Activated CD8-positive, alpha-beta T cell treated with anti-CD3 and anti-CD28 coated beads, Interleukin-2, amount 10 ng/mL, durations not matched to agents 7 days and 5 days (primary cell): ENCODE results near the gene AHI1. TPM values are rescaled to one million over a fixed set of nuclear protein-coding genes. Genes with fewer than 3 reads are reported as not detected.
A peak's percentile ranks its signal among the peaks of the same experiment; 100 is the strongest.

Source experiments
- ATAC-seq: fragments of 150-1000 bp; cut with Tn5 transposase; one replicate; pipeline ENCODE4 v1.10.0; 2021; ENCODE audit warnings: moderate library complexity
- CTCF ChIA-PET: fragments of 350-600 bp; sonication (Branson Sonifier 250); formaldehyde crosslinking; loops from one replicate; lab custom pipeline; 2021; ENCODE audit warnings: antibody characterized with exemption; lab: Charles Lee
- POLR2A ChIA-PET: fragments of 350-600 bp; sonication (Branson Sonifier 250); formaldehyde crosslinking; loops from one replicate; lab custom pipeline; 2021; ENCODE audit warnings: antibody characterized with exemption; lab: Charles Lee
- DNase-seq: peaks from one replicate; pipeline ENCODE4 v3.0.0-alpha.2; 2020
- H3K27ac Mint-ChIP-seq: one replicate; pipeline ENCODE4 v1.8.0; 2021; ENCODE audit warnings: mild to moderate bottlenecking, mixed read lengths
- H3K27me3 Mint-ChIP-seq: one replicate; pipeline ENCODE4 v1.8.0; 2021; ENCODE audit warnings: low read depth, mixed read lengths
- H3K36me3 Mint-ChIP-seq: one replicate; pipeline ENCODE4 v1.8.0; 2021; ENCODE audit warnings: low read depth, mixed read lengths
- H3K4me1 Mint-ChIP-seq: one replicate; pipeline ENCODE4 v1.8.0; 2021; ENCODE audit warnings: low read depth, mixed read lengths
- H3K4me3 Mint-ChIP-seq: one replicate; pipeline ENCODE4 v1.8.0; 2021; ENCODE audit warnings: mild to moderate bottlenecking, mixed read lengths
- H3K9me3 Mint-ChIP-seq: one replicate; pipeline ENCODE4 v1.8.0; 2022; ENCODE audit warnings: mixed read lengths; ENCODE audit not compliant: insufficient read depth
- total RNA-seq, 2 experiments: library from RNA; stranded (reverse); gene quantifications; one replicate each; pipeline ENCODE4 v1.2.3, GENCODE V29; 2021

AHI1 gene
- total RNA-seq, 2 experiments from 2014 or later, result 10.9 to 13.8 TPM

GRCh38 chr6:135440087-135440792, 57.3 kb downstream of the AHI1 start:
- Mint-ChIP-seq H3K36me3 (peaks cover 8% of the 10 kb centered on the region), H3K27ac (peak overlapping the region; percentile 3), H3K9me3 (no peaks in the 10 kb centered on the region), H3K4me3 (peak overlapping the region; percentile 48), H3K27me3 (no peaks in the 10 kb centered on the region), H3K4me1 (peaks cover 21% of the 10 kb centered on the region)
- ATAC-seq, result peak; percentile 64
- ChIA-PET CTCF (interaction anchor here (1.0 to 2.5 kb wide), 13 partner anchors 9 to 877 kb away, joined by 3 to 17 read pairs (median 4); no protein-coding TSS in a partner anchor), POLR2A (interaction anchor here (0.5 to 1.0 kb wide), 2 partner anchors 250 to 849 kb away, joined by 3 read pairs; partner anchors contain the start of gene BCLAF1)
- peak; percentile 24 for DNase-seq

DNA sequence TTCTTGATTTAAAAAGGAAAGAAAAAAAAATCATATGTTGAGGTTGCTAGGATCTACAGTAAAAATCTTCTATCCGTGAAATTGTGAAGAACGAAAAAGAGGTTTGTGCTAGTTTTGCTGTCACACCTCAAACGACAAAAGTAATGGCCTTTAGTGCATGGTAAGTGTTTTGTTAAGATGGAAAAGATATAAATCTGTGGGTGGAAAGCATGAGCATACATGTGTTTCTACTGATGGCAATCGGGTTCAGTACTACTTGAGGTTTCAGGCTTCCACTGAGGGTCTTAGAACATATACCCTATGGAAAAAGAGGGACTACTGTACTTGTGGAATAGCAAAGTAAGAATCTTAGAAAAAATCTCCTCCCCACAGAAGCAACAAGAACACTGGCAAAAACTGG, 58.0 kb downstream of the AHI1 start:
- ATAC-seq (peak; percentile 26), DNase-seq (no peak)
- no peak overlapping the region for H3K27ac Mint-ChIP-seq
- peaks cover 10% of the 10 kb centered on the region for H3K36me3 Mint-ChIP-seq
- H3K4me3 Mint-ChIP-seq, result no peak overlapping the region
- ChIA-PET POLR2A (no interaction called here), CTCF (interaction anchor here (0.5 to 2.5 kb wide), 17 partner anchors 11 to 878 kb away, joined by 3 to 17 read pairs (median 4); no protein-coding TSS in a partner anchor)
- no peaks in the 10 kb centered on the region for H3K9me3 Mint-ChIP-seq
- H3K4me1 Mint-ChIP-seq, result peaks cover 21% of the 10 kb centered on the region
- H3K27me3 Mint-ChIP-seq, result no peaks in the 10 kb centered on the region

- Mint-ChIP-seq H3K9me3 (no peaks in the 10 kb centered on the region), H3K4me3 (no peak overlapping the region), H3K27ac (no peak overlapping the region), H3K4me1 (peaks cover 21% of the 10 kb centered on the region), H3K36me3 (peaks cover 11% of the 10 kb centered on the region), H3K27me3 (no peaks in the 10 kb centered on the region)
- CTCF ChIA-PET, result interaction anchor here (0.5 to 2.5 kb wide), 15 partner anchors 11 to 787 kb away, joined by 3 to 17 read pairs (median 4); no protein-coding TSS in a partner anchor
- ATAC-seq (peak; percentile 60), DNase-seq (no peak)
- POLR2A ChIA-PET, result no interaction called here
These were observed 58.5 kb downstream of the AHI1 start for GRCh38 chr6:135438907-135439535.

- DNase-seq, result no peak
- no peak for ATAC-seq
- ChIA-PET POLR2A (interaction anchor here (0.5 kb wide), 1 partner anchor 206 kb away, joined by 3 read pairs; no protein-coding TSS in a partner anchor), CTCF (interaction anchor here (0.9 to 1.4 kb wide), 4 partner anchors 11 to 477 kb away, joined by 3 to 4 read pairs (median 4); no protein-coding TSS in a partner anchor)
- no peak overlapping the region for H3K4me3 Mint-ChIP-seq
- H3K27ac Mint-ChIP-seq, result no peak overlapping the region
- H3K36me3 Mint-ChIP-seq, result peaks cover 9% of the 10 kb centered on the region
- H3K27me3 Mint-ChIP-seq, result no peaks in the 10 kb centered on the region
- peaks cover 13% of the 10 kb centered on the region for H3K4me1 Mint-ChIP-seq
- H3K9me3 Mint-ChIP-seq, result no peaks in the 10 kb centered on the region
These were observed 62.5 kb downstream of the AHI1 start for GRCh38 chr6:135434991-135435390.

- ATAC-seq, result no peak
- ChIA-PET POLR2A (no interaction called here), CTCF (interaction anchor here (1.2 kb wide), 1 partner anchor 10 kb away, joined by 4 read pairs; no protein-coding TSS in a partner anchor)
- H3K4me1 Mint-ChIP-seq, result peaks cover 4% of the 10 kb centered on the region
- no peak overlapping the region for H3K27ac Mint-ChIP-seq
- no peaks in the 10 kb centered on the region for H3K27me3 Mint-ChIP-seq
- no peak for DNase-seq
- H3K36me3 Mint-ChIP-seq, result peaks cover 5% of the 10 kb centered on the region
- H3K9me3 Mint-ChIP-seq, result no peaks in the 10 kb centered on the region
- H3K4me3 Mint-ChIP-seq, result no peak overlapping the region
These were observed 63.4 kb downstream of the AHI1 start for GRCh38 chr6:135434095-135434494.

GRCh38 chr6:135428078-135428477, 69.5 kb downstream of the AHI1 start:
- peaks cover 1% of the 10 kb centered on the region for H3K36me3 Mint-ChIP-seq
- POLR2A ChIA-PET, result no interaction called here

GRCh38 chr6:135426833-135427232, 70.7 kb downstream of the AHI1 start:
- ATAC-seq, result no peak
- CTCF ChIA-PET, result no interaction called here
- no peaks in the 10 kb centered on the region for H3K9me3 Mint-ChIP-seq
- no peak overlapping the region for H3K27ac Mint-ChIP-seq
- POLR2A ChIA-PET, result no interaction called here
- no peaks in the 10 kb centered on the region for H3K36me3 Mint-ChIP-seq
- no peak overlapping the region for H3K4me3 Mint-ChIP-seq
- H3K27me3 Mint-ChIP-seq, result no peaks in the 10 kb centered on the region
- DNase-seq, result no peak
- peaks cover 7% of the 10 kb centered on the region for H3K4me1 Mint-ChIP-seq

More at GRCh38 chr6:135428078-135428477, 69.5 kb downstream of the AHI1 start:
- no peak for DNase-seq
- H3K27me3 Mint-ChIP-seq, result no peaks in the 10 kb centered on the region
- CTCF ChIA-PET, result no interaction called here
- no peak overlapping the region for H3K27ac Mint-ChIP-seq
- no peak overlapping the region for H3K4me3 Mint-ChIP-seq
- no peak for ATAC-seq
- no peaks in the 10 kb centered on the region for H3K9me3 Mint-ChIP-seq
- peaks cover 7% of the 10 kb centered on the region for H3K4me1 Mint-ChIP-seq

- POLR2A ChIA-PET, result no interaction called here
- ATAC-seq, result no peak
These were observed 73.2 kb downstream of the AHI1 start for GRCh38 chr6:135424385-135424784.

DNA sequence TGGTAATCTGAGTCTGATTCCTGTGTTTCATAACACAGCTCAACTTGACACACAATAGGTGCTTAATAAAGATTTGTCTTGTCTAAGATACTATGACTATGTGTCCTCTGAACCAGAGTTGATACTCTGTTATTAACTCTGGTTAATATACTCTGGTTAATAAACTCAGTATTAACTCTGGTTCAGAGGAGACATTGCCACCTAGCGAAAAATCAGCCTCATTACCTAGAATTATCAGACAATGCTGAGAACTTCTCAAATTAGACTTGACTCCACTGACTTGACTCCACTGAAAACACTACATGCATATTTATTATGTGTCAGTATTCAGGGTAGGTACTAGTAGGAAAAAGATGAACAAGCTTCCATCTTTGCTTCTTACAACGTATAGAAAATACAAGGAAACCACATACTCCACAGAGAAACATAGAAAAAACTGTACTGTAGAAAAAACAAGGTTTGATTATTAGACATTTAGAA, 73.9 kb downstream of the AHI1 start:
- no peaks in the 10 kb centered on the region for H3K27me3 Mint-ChIP-seq
- DNase-seq (no peak), ATAC-seq (peak; percentile 79)
- peaks cover 7% of the 10 kb centered on the region for H3K4me1 Mint-ChIP-seq
- H3K9me3 Mint-ChIP-seq, result no peaks in the 10 kb centered on the region
- ChIA-PET POLR2A (no interaction called here), CTCF (interaction anchor here (0.6 to 2.6 kb wide), 24 partner anchors 11 to 415 kb away, joined by 3 to 17 read pairs (median 4); no protein-coding TSS in a partner anchor)
- no peaks in the 10 kb centered on the region for H3K36me3 Mint-ChIP-seq
- no peak overlapping the region for H3K27ac Mint-ChIP-seq
- no peak overlapping the region for H3K4me3 Mint-ChIP-seq

More at GRCh38 chr6:135424385-135424784, 73.2 kb downstream of the AHI1 start:
- Mint-ChIP-seq H3K9me3 (no peaks in the 10 kb centered on the region), H3K27me3 (no peaks in the 10 kb centered on the region), H3K4me1 (peaks cover 7% of the 10 kb centered on the region), H3K27ac (no peak overlapping the region), H3K4me3 (no peak overlapping the region), H3K36me3 (no peaks in the 10 kb centered on the region)
- DNase-seq, result no peak
- CTCF ChIA-PET, result interaction anchor here (0.6 to 2.6 kb wide), 14 partner anchors 10 to 388 kb away, joined by 3 to 17 read pairs (median 4); no protein-coding TSS in a partner anchor

DNA sequence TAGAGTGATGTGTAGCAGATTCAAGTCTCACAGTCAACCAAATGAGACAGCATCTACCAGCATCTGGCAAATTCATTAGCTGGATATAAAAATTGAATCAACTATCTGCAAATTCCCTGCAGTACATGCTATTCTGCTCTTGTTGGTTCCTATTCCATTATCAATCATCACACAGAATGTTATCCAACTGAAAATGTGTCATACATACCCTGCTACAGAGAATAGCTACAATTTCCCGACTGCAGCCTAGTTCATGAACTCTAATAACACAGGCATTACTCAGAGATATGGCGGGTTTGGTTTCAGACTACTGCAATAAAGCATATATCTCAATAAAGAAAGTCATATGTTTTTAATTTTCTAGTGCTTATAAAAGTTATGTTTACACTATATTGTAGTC, 78.4 kb downstream of the AHI1 start:
- ChIA-PET POLR2A (no interaction called here), CTCF (interaction anchor here (1.0 to 1.1 kb wide), 2 partner anchors 17 to 20 kb away, joined by 3 read pairs; no protein-coding TSS in a partner anchor)
- Mint-ChIP-seq H3K27me3 (no peaks in the 10 kb centered on the region), H3K36me3 (peaks cover 3% of the 10 kb centered on the region), H3K4me1 (peaks cover 4% of the 10 kb centered on the region), H3K9me3 (no peaks in the 10 kb centered on the region), H3K27ac (no peak overlapping the region), H3K4me3 (no peak overlapping the region)
- DNase-seq (no peak), ATAC-seq (no peak)

DNA sequence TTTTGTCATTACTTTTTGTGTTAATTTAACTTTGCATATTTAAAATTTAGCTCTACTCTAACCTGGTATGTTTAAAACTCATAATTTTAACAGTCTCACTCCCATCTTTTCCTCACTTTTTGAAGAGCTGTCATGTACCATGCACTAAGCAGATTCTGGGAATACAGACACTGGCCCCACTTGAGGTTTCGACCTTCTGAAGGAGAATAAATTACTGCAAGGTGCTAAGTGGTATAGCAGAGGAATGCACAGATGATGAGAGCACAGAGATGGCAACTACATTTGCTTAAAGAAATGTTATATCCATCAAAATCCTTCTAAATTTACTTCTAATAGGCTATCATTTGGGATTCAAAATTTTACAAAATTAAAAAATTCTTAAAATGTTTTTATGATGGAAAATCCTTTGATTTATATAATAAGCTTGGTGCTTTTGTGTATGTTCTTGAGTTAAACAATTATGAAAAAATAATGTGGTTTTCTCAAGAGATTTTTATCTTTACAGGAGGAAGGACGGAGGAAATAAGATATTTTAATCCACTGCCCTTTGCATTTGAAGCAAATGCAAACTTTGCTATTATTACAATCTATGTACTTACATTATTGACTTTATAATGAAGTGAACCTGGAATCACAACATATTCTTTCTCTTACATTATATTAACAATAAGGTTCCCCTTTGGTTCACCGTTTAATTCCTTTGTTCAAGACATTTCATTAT, 79.3 kb downstream of the AHI1 start:
- DNase-seq (no peak), ATAC-seq (no peak)
- H3K4me3 Mint-ChIP-seq, result no peak overlapping the region
- H3K36me3 Mint-ChIP-seq, result peaks cover 3% of the 10 kb centered on the region
- H3K4me1 Mint-ChIP-seq, result no peaks in the 10 kb centered on the region
- H3K9me3 Mint-ChIP-seq, result no peaks in the 10 kb centered on the region
- POLR2A ChIA-PET, result interaction anchor here (0.6 kb wide), 1 partner anchor 474 kb away, joined by 3 read pairs; no protein-coding TSS in a partner anchor
- H3K27me3 Mint-ChIP-seq, result no peaks in the 10 kb centered on the region
- CTCF ChIA-PET, result interaction anchor here (1.0 to 1.1 kb wide), 3 partner anchors 18 to 160 kb away, joined by 3 read pairs; no protein-coding TSS in a partner anchor
- no peak overlapping the region for H3K27ac Mint-ChIP-seq
